22Rv1 (cell line): ENCODE data around the gene NDUFS8.

Experiments
- CTCF ChIP-seq: fragments of 450-650 bp; IDR thresholded peaks from 2 replicates; pipeline ENCODE4 v1.5.1; 2017; ENCODE audit warnings: mild to moderate bottlenecking
- ZFX ChIP-seq: fragments of 450-650 bp; IDR thresholded peaks from 2 replicates; pipeline ENCODE4 v1.6.1; 2017; ENCODE audit warnings: antibody characterized with exemption, borderline replicate concordance

- TF ChIP-seq CTCF (no peak), ZFX (no peak)
Observed at GRCh38 chr11:68016904-68017817, 13.3 kb upstream of the NDUFS8 start.
